Measurements from ENCODE around the gene ACY1.
A peak's percentile ranks its signal among the peaks of the same experiment; 100 is the strongest.

ACY1 gene

DNA sequence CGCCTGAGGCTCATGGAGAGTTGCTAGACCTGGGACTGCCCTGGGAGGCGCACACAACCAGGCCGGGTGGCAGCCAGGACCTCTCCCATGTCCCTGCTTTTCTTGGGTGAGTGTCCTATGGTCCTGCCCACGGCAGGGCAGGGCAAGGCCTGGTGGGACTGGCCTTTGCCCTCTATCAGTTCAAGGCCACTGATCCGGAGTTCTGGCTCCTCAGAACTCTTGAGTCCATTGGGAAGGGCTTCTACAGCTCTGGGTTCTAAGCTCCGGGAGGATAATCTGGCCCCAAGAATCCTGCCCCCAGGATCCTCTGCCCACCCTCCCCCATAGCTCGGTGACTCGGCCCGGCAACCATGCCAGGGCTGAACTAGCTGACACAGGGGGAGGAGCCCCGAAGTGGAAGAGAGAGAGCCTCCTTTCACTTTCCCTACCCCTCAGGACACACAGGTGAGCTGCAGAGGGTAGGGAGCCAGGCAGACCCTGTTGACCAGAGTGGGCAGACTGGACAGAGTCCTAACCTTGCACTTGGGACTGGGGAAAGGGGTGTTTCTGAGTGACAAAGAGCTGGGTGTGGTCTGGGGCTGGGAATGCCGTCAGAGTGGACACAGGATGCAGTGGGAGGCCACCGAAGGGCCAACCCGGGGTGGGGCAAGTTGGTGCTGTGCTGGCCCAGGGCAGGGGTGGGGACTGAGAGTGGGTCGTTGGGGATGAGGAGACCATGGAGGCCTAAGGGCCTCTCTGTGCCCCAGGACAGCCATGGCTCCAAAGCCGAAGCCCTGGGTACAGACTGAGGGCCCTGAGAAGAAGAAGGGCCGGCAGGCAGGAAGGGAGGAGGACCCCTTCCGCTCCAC lies 40.5 kb upstream of the ACY1 start:
- H2BK5ac ChIP-seq (ENCODE audit: low read length) = peak overlapping the region; percentile 54
- WGBS (ENCODE audit: extremely low coverage, insufficient coverage, low lambda C conversion rate) = no CpG with 5 or more reads among the region's 17 CpGs
- H3K27me3 ChIP-seq (ENCODE audit: insufficient read depth, low read length, poor library complexity) = no peaks in the 10 kb centered on the region
- H2BK15ac ChIP-seq (replicated peaks; ENCODE audit: low read depth) = no peak overlapping the region
- no peak overlapping the region for H3K4me3 ChIP-seq (ENCODE audit: low read length)
- H2BK120ac ChIP-seq (ENCODE audit: low read depth, low read length) = no peak overlapping the region
- peak; percentile 29 for DNase-seq
- peak overlapping the region; percentile 94 for H3K56ac ChIP-seq (ENCODE audit: low read length)
- peak overlapping the region; percentile 65 for H3K4me2 ChIP-seq (ENCODE audit: low read length)
- H3K4me1 ChIP-seq (ENCODE audit: control insufficient read depth, low read depth, low read length) = peaks cover 4% of the 10 kb centered on the region
- peak overlapping the region; percentile 65 for H4K8ac ChIP-seq (ENCODE audit: low read depth, low read length)
- H3K36me3 ChIP-seq (ENCODE audit: control insufficient read depth, insufficient read depth, low read length) = no peaks in the 10 kb centered on the region
- H3K79me1 ChIP-seq (ENCODE audit: low read length) = peaks cover 19% of the 10 kb centered on the region
- no peak overlapping the region for H4K5ac ChIP-seq (ENCODE audit: low read length)
- H3K9ac ChIP-seq (ENCODE audit: low read length) = peak overlapping the region; percentile 78
- peak overlapping the region; percentile 88 for H2AK5ac ChIP-seq (ENCODE audit: low read length)
- H3K79me2 ChIP-seq (ENCODE audit: control insufficient read depth, insufficient read depth, low read length) = peaks cover 27% of the 10 kb centered on the region
- peak overlapping the region; percentile 39 for H3K4ac ChIP-seq (ENCODE audit: low read depth, low read length)
- H3K27ac ChIP-seq (ENCODE audit: low read depth, low read length) = no peak overlapping the region
- H3K23ac ChIP-seq (ENCODE audit: low read length) = peak overlapping the region; percentile 48
- peak overlapping the region; percentile 34 for H3K18ac ChIP-seq (ENCODE audit: low read length)

- H3K79me2 ChIP-seq (ENCODE audit: control insufficient read depth, insufficient read depth, low read length) = peaks cover 24% of the 10 kb centered on the region
- no peak overlapping the region for H2BK120ac ChIP-seq (ENCODE audit: low read depth, low read length)
- H3K27ac ChIP-seq (ENCODE audit: low read depth, low read length) = no peak overlapping the region
- no peaks in the 10 kb centered on the region for H3K27me3 ChIP-seq (ENCODE audit: insufficient read depth, low read length, poor library complexity)
- H3K18ac ChIP-seq (ENCODE audit: low read length) = no peak overlapping the region
- no peak overlapping the region for H3K56ac ChIP-seq (ENCODE audit: low read length)
- no CpG with 5 or more reads among the region's 21 CpGs for WGBS (ENCODE audit: extremely low coverage, insufficient coverage, low lambda C conversion rate)
- H3K23ac ChIP-seq (ENCODE audit: low read length) = no peak overlapping the region
- no peak overlapping the region for H4K8ac ChIP-seq (ENCODE audit: low read depth, low read length)
- H3K36me3 ChIP-seq (ENCODE audit: control insufficient read depth, insufficient read depth, low read length) = no peaks in the 10 kb centered on the region
- no peak overlapping the region for H4K5ac ChIP-seq (ENCODE audit: low read length)
- no peak overlapping the region for H2BK15ac ChIP-seq (replicated peaks; ENCODE audit: low read depth)
- peaks cover 4% of the 10 kb centered on the region for H3K4me1 ChIP-seq (ENCODE audit: control insufficient read depth, low read depth, low read length)
- H3K4me3 ChIP-seq (ENCODE audit: low read length) = no peak overlapping the region
- H3K4ac ChIP-seq (ENCODE audit: low read depth, low read length) = no peak overlapping the region
- no peak for DNase-seq
- no peak overlapping the region for H2AK5ac ChIP-seq (ENCODE audit: low read length)
- peaks cover 13% of the 10 kb centered on the region for H3K79me1 ChIP-seq (ENCODE audit: low read length)
- no peak overlapping the region for H3K4me2 ChIP-seq (ENCODE audit: low read length)
- H3K9ac ChIP-seq (ENCODE audit: low read length) = no peak overlapping the region
- no peak overlapping the region for H2BK5ac ChIP-seq (ENCODE audit: low read length)
These were observed 39.6 kb upstream of the ACY1 start for GRCh38 chr3:51943451-51944391.

DNA sequence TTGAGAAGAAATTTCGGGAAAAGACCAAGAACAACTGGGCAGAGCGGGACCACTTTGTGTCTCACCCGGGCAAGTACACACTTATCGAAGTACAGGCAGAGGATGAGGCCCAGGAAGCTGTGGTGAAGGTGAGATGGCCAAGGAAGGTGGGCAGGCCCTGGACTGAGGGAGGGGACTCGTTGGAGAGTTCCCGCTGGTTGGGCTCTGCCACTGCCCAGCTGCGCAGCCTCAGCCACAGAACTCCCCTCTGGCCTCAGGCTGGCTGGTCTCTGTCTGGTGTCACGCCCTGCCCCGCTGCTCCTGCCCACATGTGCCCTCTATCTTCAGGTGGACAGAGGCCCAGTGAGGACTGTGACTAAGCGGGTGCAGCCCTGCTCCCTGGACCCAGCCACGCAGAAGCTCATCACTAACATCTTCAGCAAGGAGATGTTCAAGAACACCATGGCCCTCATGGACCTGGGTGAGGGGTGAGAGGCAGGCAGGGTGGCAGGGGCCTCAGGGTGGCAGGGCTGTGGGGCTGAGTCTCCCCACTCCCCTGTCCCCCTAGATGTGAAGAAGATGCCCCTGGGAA lies 38.8 kb upstream of the ACY1 start:
- no peak overlapping the region for H3K4ac ChIP-seq (ENCODE audit: low read depth, low read length)

GRCh38 chr3:51945031-51945840 lies 38.1 kb upstream of the ACY1 start:
- Histone ChIP-seq H3K4ac (ENCODE audit: low read depth, low read length) (no peak overlapping the region), H3K23ac (ENCODE audit: low read length) (no peak overlapping the region), H2BK5ac (ENCODE audit: low read length) (no peak overlapping the region), H3K4me3 (ENCODE audit: low read length) (no peak overlapping the region), H3K27ac (ENCODE audit: low read depth, low read length) (no peak overlapping the region), H3K4me1 (ENCODE audit: control insufficient read depth, low read depth, low read length) (peaks cover 4% of the 10 kb centered on the region), H4K8ac (ENCODE audit: low read depth, low read length) (no peak overlapping the region), H3K36me3 (ENCODE audit: control insufficient read depth, insufficient read depth, low read length) (no peaks in the 10 kb centered on the region), H3K18ac (ENCODE audit: low read length) (no peak overlapping the region), H2AK5ac (ENCODE audit: low read length) (no peak overlapping the region), H2BK120ac (ENCODE audit: low read depth, low read length) (no peak overlapping the region), H3K79me1 (ENCODE audit: low read length) (peaks cover 5% of the 10 kb centered on the region), H4K5ac (ENCODE audit: low read length) (no peak overlapping the region), H3K9ac (ENCODE audit: low read length) (no peak overlapping the region), H3K27me3 (ENCODE audit: insufficient read depth, low read length, poor library complexity) (no peaks in the 10 kb centered on the region), H3K79me2 (ENCODE audit: control insufficient read depth, insufficient read depth, low read length) (peaks cover 13% of the 10 kb centered on the region), H3K56ac (ENCODE audit: low read length) (no peak overlapping the region), H2BK15ac (replicated peaks; ENCODE audit: low read depth) (no peak overlapping the region), H3K4me2 (ENCODE audit: low read length) (no peak overlapping the region)
- no CpG with 5 or more reads among the region's 18 CpGs for WGBS (ENCODE audit: extremely low coverage, insufficient coverage, low lambda C conversion rate)
- no peak for DNase-seq

More for the DNA sequence above, 38.8 kb upstream of the ACY1 start:
- no peaks in the 10 kb centered on the region for H3K36me3 ChIP-seq (ENCODE audit: control insufficient read depth, insufficient read depth, low read length)
- H4K8ac ChIP-seq (ENCODE audit: low read depth, low read length) = no peak overlapping the region
- no peak overlapping the region for H3K27ac ChIP-seq (ENCODE audit: low read depth, low read length)
- H2AK5ac ChIP-seq (ENCODE audit: low read length) = no peak overlapping the region
- H3K4me1 ChIP-seq (ENCODE audit: control insufficient read depth, low read depth, low read length) = peaks cover 4% of the 10 kb centered on the region
- H3K79me1 ChIP-seq (ENCODE audit: low read length) = peaks cover 7% of the 10 kb centered on the region
- H3K9ac ChIP-seq (ENCODE audit: low read length) = no peak overlapping the region
- no peak overlapping the region for H2BK15ac ChIP-seq (replicated peaks; ENCODE audit: low read depth)
- H3K23ac ChIP-seq (ENCODE audit: low read length) = no peak overlapping the region
- H3K56ac ChIP-seq (ENCODE audit: low read length) = no peak overlapping the region
- H3K4me2 ChIP-seq (ENCODE audit: low read length) = no peak overlapping the region
- H4K5ac ChIP-seq (ENCODE audit: low read length) = no peak overlapping the region
- no peaks in the 10 kb centered on the region for H3K27me3 ChIP-seq (ENCODE audit: insufficient read depth, low read length, poor library complexity)
- no peak overlapping the region for H2BK120ac ChIP-seq (ENCODE audit: low read depth, low read length)
- peaks cover 18% of the 10 kb centered on the region for H3K79me2 ChIP-seq (ENCODE audit: control insufficient read depth, insufficient read depth, low read length)
- no peak for DNase-seq
- no peak overlapping the region for H3K18ac ChIP-seq (ENCODE audit: low read length)
- H3K4me3 ChIP-seq (ENCODE audit: low read length) = no peak overlapping the region
- no CpG with 5 or more reads among the region's 11 CpGs for WGBS (ENCODE audit: extremely low coverage, insufficient coverage, low lambda C conversion rate)
- H2BK5ac ChIP-seq (ENCODE audit: low read length) = no peak overlapping the region

GRCh38 chr3:51945926-51946705 lies 37.2 kb upstream of the ACY1 start:
- Histone ChIP-seq H3K4me3 (ENCODE audit: low read length) (no peak overlapping the region), H3K56ac (ENCODE audit: low read length) (no peak overlapping the region), H2BK5ac (ENCODE audit: low read length) (no peak overlapping the region), H3K4me1 (ENCODE audit: control insufficient read depth, low read depth, low read length) (peaks cover 2% of the 10 kb centered on the region), H3K36me3 (ENCODE audit: control insufficient read depth, insufficient read depth, low read length) (no peaks in the 10 kb centered on the region), H3K4ac (ENCODE audit: low read depth, low read length) (no peak overlapping the region), H3K79me2 (ENCODE audit: control insufficient read depth, insufficient read depth, low read length) (peaks cover 5% of the 10 kb centered on the region), H3K27ac (ENCODE audit: low read depth, low read length) (no peak overlapping the region), H3K4me2 (ENCODE audit: low read length) (no peak overlapping the region), H2AK5ac (ENCODE audit: low read length) (no peak overlapping the region), H2BK15ac (replicated peaks; ENCODE audit: low read depth) (no peak overlapping the region), H3K79me1 (ENCODE audit: low read length) (peaks cover under 1% of the 10 kb centered on the region), H2BK120ac (ENCODE audit: low read depth, low read length) (no peak overlapping the region), H3K9ac (ENCODE audit: low read length) (no peak overlapping the region), H4K5ac (ENCODE audit: low read length) (no peak overlapping the region), H4K8ac (ENCODE audit: low read depth, low read length) (no peak overlapping the region), H3K18ac (ENCODE audit: low read length) (no peak overlapping the region), H3K23ac (ENCODE audit: low read length) (no peak overlapping the region), H3K27me3 (ENCODE audit: insufficient read depth, low read length, poor library complexity) (no peaks in the 10 kb centered on the region)
- no CpG with 5 or more reads among the region's 14 CpGs for WGBS (ENCODE audit: extremely low coverage, insufficient coverage, low lambda C conversion rate)
- no peak for DNase-seq

Measured in mesendoderm (in vitro differentiated cells).